ENCODE results near the gene PEX11B.

Gene PEX11B

DNA sequence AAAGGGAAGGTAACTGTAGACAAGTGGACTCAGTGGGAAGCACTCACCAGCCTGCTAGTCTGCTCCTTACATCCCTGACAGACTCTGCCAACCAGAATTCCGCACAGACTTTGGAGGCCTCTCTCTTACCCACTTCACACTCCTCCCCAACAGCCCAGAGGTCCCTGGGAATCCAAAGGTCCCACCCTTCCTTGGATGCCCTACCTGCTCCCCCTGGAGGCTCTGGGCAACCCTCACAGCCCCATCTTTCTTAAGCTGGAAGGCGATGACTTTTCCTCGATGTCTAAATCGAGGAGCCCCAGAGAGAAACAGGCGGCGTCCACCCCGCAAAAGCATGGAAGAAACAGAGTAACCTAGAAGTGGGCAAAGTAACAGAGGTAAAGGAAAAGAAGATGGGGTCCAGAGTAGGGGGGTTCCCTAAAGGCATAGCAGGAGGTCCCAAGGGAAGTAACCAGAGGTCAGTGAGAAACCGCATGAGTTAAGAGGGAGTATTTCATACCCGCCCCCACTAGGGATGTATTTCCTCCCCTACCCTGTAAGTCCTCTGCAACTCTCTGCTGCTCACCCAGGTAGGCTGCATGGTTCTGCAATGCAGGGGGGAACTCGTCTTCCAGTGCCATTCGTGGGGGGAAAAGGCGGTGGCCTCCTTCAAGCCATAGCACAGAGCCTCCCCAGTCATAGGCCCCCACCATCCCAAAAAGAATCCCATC lies 17.1 kb downstream of the PEX11B start:
- Histone ChIP-seq H3K4me2 (ENCODE audit: low read depth, low read length) (no peak overlapping the region), H3K4me3 (ENCODE audit: low read length) (no peak overlapping the region), H3F3A (ENCODE audit: insufficient read depth, low read length) (no peaks in the 10 kb centered on the region), H3K36me3 (replicated peaks; ENCODE audit: insufficient read depth, low read length) (no peaks in the 10 kb centered on the region), H3K27ac (ENCODE audit: low read length) (no peak overlapping the region), H4K20me1 (ENCODE audit: insufficient read depth, low read length) (no peaks in the 10 kb centered on the region), H3K79me2 (ENCODE audit: low read length) (no peaks in the 10 kb centered on the region), H3K27me3 (replicated peaks; ENCODE audit: insufficient read depth, low read length) (no peaks in the 10 kb centered on the region), H3K9me3 (replicated peaks; ENCODE audit: insufficient read depth, low read length) (no peaks in the 10 kb centered on the region), H3K4me1 (ENCODE audit: low read length) (no peaks in the 10 kb centered on the region), H3K9ac (ENCODE audit: low read length) (no peak overlapping the region), H2AFZ (ENCODE audit: low read length) (no peak overlapping the region), H3K9me2 (replicated peaks; ENCODE audit: insufficient read depth, low read length) (no peaks in the 10 kb centered on the region)
- TF ChIP-seq EZH2 (optimal IDR thresholded peaks at IDR 0.05; ENCODE audit: low read depth, low read length) (no peak), EZH2phosphoT487 (IDR thresholded peaks at IDR 0.05; ENCODE audit: low read length) (no peak)
- TF ChIP-seq, protein P1, sequence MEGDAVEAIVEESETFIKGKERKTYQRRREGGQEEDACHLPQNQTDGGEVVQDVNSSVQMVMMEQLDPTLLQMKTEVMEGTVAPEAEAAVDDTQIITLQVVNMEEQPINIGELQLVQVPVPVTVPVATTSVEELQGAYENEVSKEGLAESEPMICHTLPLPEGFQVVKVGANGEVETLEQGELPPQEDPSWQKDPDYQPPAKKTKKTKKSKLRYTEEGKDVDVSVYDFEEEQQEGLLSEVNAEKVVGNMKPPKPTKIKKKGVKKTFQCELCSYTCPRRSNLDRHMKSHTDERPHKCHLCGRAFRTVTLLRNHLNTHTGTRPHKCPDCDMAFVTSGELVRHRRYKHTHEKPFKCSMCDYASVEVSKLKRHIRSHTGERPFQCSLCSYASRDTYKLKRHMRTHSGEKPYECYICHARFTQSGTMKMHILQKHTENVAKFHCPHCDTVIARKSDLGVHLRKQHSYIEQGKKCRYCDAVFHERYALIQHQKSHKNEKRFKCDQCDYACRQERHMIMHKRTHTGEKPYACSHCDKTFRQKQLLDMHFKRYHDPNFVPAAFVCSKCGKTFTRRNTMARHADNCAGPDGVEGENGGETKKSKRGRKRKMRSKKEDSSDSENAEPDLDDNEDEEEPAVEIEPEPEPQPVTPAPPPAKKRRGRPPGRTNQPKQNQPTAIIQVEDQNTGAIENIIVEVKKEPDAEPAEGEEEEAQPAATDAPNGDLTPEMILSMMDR (IDR thresholded peaks at IDR 0.05; ENCODE audit: low read length), result 0 out of 2 replicates have a peak, but pooled peaks have one; percentile 4
- no peak for DNase-seq

DNA sequence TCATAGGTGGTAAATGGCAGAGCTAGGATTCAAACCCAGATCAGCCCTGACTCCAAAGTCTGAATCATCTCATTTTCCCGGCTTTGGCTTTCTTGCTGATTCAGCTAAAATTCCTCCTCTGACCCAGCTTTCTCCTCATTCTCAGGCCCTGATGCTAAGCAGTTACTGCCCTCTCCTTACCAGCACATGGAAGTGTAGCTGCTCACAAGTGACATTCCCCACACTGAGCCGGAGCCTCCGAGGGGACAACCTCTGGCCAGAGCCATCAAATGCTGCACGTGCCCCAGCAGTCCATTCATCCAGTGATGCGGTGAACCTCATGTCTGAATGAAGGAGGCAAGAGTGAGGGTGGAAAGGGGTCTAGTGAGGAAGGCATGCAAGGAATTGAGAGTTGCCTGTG lies 19.8 kb downstream of the PEX11B start:
- Histone ChIP-seq H3K4me2 (ENCODE audit: low read depth, low read length) (no peak overlapping the region), H4K20me1 (ENCODE audit: insufficient read depth, low read length) (no peaks in the 10 kb centered on the region), H3K9ac (ENCODE audit: low read length) (no peak overlapping the region), H3K9me2 (replicated peaks; ENCODE audit: insufficient read depth, low read length) (no peaks in the 10 kb centered on the region), H3K27me3 (replicated peaks; ENCODE audit: insufficient read depth, low read length) (no peaks in the 10 kb centered on the region), H3K36me3 (replicated peaks; ENCODE audit: insufficient read depth, low read length) (no peaks in the 10 kb centered on the region), H3K4me1 (ENCODE audit: low read length) (no peaks in the 10 kb centered on the region), H3K27ac (ENCODE audit: low read length) (no peak overlapping the region), H3K79me2 (ENCODE audit: low read length) (no peaks in the 10 kb centered on the region), H2AFZ (ENCODE audit: low read length) (no peak overlapping the region), H3K4me3 (ENCODE audit: low read length) (no peak overlapping the region), H3K9me3 (replicated peaks; ENCODE audit: insufficient read depth, low read length) (no peaks in the 10 kb centered on the region), H3F3A (ENCODE audit: insufficient read depth, low read length) (no peaks in the 10 kb centered on the region)
- DNase-seq, result no peak
- no peak for TF ChIP-seq EZH2 (optimal IDR thresholded peaks at IDR 0.05; ENCODE audit: low read depth, low read length)
- TF ChIP-seq EZH2phosphoT487 (IDR thresholded peaks at IDR 0.05; ENCODE audit: low read length), result no peak
- TF ChIP-seq, protein P1 (IDR thresholded peaks at IDR 0.05; ENCODE audit: low read length), result no peak

DNA sequence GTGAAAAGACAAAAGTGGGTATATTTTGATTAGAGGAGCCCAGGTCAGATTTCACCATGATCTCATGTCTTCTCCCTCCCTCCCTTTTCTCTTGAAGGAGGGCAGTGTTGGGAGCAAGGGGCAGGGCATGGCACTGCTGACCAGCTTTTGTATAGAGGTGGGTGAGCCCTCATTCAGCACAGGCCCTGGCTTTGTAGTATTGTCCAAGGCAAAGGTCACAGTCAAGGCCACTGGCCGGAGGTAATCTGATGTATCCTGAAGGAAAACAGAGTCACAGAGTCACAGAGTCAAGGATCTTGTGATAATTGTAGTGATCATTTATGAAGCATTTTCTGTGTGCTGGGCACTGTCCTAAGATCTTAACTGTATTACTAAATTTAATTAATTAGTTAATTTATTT lies 20.5 kb downstream of the PEX11B start:
- no peaks in the 10 kb centered on the region for H3K79me2 ChIP-seq (ENCODE audit: low read length)
- H3K9ac ChIP-seq (ENCODE audit: low read length), result no peak overlapping the region
- H3F3A ChIP-seq (ENCODE audit: insufficient read depth, low read length), result no peaks in the 10 kb centered on the region
- no peaks in the 10 kb centered on the region for H4K20me1 ChIP-seq (ENCODE audit: insufficient read depth, low read length)
- H3K4me2 ChIP-seq (ENCODE audit: low read depth, low read length), result no peak overlapping the region
- DNase-seq, result no peak
- H3K4me1 ChIP-seq (ENCODE audit: low read length), result no peaks in the 10 kb centered on the region
- H3K4me3 ChIP-seq (ENCODE audit: low read length), result no peak overlapping the region
- no peaks in the 10 kb centered on the region for H3K36me3 ChIP-seq (replicated peaks; ENCODE audit: insufficient read depth, low read length)
- TF ChIP-seq, protein P1 (IDR thresholded peaks at IDR 0.05; ENCODE audit: low read length), result no peak
- TF ChIP-seq EZH2 (optimal IDR thresholded peaks at IDR 0.05; ENCODE audit: low read depth, low read length) (no peak), EZH2phosphoT487 (IDR thresholded peaks at IDR 0.05; ENCODE audit: low read length) (no peak)
- H3K9me2 ChIP-seq (replicated peaks; ENCODE audit: insufficient read depth, low read length), result no peaks in the 10 kb centered on the region
- no peak overlapping the region for H3K27ac ChIP-seq (ENCODE audit: low read length)
- no peak overlapping the region for H2AFZ ChIP-seq (ENCODE audit: low read length)
- H3K9me3 ChIP-seq (replicated peaks; ENCODE audit: insufficient read depth, low read length), result no peaks in the 10 kb centered on the region
- no peaks in the 10 kb centered on the region for H3K27me3 ChIP-seq (replicated peaks; ENCODE audit: insufficient read depth, low read length)

Measured in MM.1S (cell line).